LNCaP clone FGC (cell line): Measurements from ENCODE around the gene HOXC10.

Experiments used
- DNase-seq: peaks from one replicate; pipeline ENCODE4 v3.0.0-alpha.2; 2011; ENCODE audit warnings: low read depth
- H3K4me3 ChIP-seq: 2 replicates; pipeline ENCODE4 v1.5.1; 2011; ENCODE audit warnings: mild to moderate bottlenecking, low read depth, low read length, control low read depth
- CTCF ChIP-seq: IDR thresholded peaks from 2 replicates; pipeline ENCODE4 v1.5.1; 2012; ENCODE audit warnings: mild to moderate bottlenecking; ENCODE audit not compliant: control insufficient read depth, insufficient read depth; ENCODE audit errors: extremely low read depth

Gene HOXC10

GRCh38 chr12:53975064-53975471 lies 9.9 kb upstream of the HOXC10 start:
- DNase-seq, result no peak
- no peak for TF ChIP-seq CTCF
- H3K4me3 ChIP-seq, result no peak overlapping the region

- DNase-seq, result no peak
- H3K4me3 ChIP-seq, result no peak overlapping the region
- no peak for TF ChIP-seq CTCF
Observed at GRCh38 chr12:53975479-53976152, 9.3 kb upstream of the HOXC10 start.

GRCh38 chr12:53976172-53976822 lies 8.6 kb upstream of the HOXC10 start:
- H3K4me3 ChIP-seq, result no peak overlapping the region
- DNase-seq, result no peak
- TF ChIP-seq CTCF, result no peak

GRCh38 chr12:53976823-53977595 lies 7.9 kb upstream of the HOXC10 start:
- H3K4me3 ChIP-seq, result no peak overlapping the region
- no peak for TF ChIP-seq CTCF
- no peak for DNase-seq

- TF ChIP-seq CTCF, result no peak
- peak overlapping the region; percentile 33 for H3K4me3 ChIP-seq
- DNase-seq, result no peak
Observed at GRCh38 chr12:53977596-53978445, 7.1 kb upstream of the HOXC10 start.
